Erythroblast (primary cell): ENCODE data around the gene RBM20.
"Not testable (repeated sequence)": the region's sequence is repeated elsewhere in the genome, so short reads cannot be mapped to it uniquely, and the experiment has no call there.

ENCODE experiments used
- DNase-seq, 2 experiments: peaks; one replicate each; lab custom pipeline; 2025; lab: John Stamatoyannopoulos, UW
- GATA1 ChIP-seq: IDR thresholded peaks from 2 replicates; pipeline ENCODE4 v1.6.1; 2011; ENCODE audit warnings: low read depth, mild to moderate bottlenecking, control low read depth, low read length, moderate library complexity
- POLR2A ChIP-seq: IDR thresholded peaks from 2 replicates; pipeline ENCODE4 v1.6.1; 2011; ENCODE audit warnings: mild to moderate bottlenecking, low read length

The RBM20 gene

DNA sequence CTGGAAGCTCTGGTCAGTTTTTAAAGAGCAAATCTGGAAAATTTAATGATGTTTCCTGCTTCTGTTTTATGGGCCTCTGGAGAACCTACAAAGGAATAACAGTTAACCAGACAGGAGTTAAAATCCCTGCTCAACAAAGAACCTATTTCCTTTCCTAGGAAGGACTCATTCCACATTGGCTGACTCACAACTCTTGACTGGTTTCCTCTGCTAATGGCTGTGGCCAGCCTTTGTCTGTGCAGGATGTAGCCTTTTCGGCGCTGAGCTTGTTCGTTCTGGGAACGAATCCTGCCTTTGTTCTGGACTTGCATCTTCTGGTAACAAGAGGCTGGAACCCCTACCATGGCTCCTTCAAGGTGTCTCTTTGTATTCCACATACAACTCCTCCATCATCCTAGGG lies 114.8 kb downstream of the RBM20 start:
- DNase-seq, result no peak
- TF ChIP-seq POLR2A (no peak), GATA1 (no peak)

DNA sequence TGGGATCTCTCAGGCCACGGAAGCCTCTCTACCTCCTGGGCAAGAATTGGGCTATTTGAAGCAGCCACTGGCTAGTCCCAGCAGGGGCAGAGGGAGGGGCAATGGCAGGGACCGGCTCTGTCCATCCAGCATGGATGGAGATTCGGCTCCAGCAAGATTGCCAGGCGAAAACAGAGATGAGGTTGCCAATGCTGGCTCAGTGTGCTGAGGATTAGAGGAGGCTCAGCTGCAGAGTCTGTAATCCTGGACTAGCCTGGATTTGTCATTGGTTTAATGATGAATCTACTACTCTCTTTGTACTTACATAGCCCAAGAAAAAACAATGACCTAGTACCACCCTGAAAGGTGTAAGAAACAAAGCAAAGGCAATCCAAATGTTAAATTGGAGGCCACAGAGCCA lies 115.4 kb downstream of the RBM20 start:
- TF ChIP-seq POLR2A (no peak), GATA1 (no peak)
- no peak for DNase-seq

DNA sequence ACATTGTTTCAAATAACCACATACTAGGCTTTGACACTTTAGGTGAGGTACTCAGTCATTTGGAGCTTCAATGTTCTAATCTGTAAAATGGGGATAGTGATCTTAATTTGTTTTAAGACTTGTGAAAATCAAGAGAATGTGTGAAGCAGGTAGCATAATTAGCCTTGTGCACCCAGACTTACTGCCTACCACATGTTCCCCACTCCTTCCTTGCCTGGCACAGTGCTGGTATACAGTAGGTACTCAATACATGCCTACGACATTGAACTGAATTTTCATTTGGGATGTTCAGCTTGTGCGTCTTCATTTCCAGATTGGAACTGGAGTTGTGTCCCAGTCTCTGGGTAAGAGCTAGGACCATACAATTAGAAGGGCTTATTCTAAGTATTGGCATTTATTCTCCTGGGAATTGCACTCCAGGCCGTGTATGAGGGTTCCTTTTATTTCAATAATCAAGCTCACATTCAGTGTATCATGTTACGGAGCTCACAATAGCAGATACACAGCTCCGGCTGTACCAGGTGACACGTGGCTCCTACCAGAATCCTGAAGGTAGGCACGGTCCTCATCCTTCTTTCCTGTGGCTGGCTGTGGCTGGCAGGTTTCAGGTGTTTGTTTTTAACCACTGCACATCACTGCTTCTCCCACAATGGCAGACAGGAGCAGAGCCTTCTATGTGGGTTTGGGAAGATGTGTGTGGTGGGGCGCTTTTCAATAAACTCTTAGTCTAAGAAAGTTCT lies 118.1 kb downstream of the RBM20 start:
- no peak for DNase-seq

DNA sequence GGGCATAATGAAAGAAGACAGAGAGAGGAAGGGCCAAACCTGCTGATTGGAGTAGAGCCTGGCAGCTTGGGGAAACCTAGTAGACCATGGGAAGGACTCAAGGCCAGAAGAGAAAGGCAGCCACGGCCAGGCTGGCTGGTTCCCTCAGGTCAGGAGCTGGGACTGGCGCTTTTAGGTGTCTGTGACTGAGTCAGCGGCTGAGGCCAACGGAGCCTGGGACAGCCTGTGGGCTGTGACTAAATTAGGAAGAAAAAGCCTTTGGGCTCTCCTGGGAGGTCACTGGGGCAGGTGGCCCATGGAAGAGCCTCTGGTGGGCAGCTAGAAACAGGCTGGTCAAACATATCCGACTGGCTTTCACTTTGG lies 118.7 kb downstream of the RBM20 start:
- DNase-seq, result no peak
- TF ChIP-seq POLR2A, result no peak
- TF ChIP-seq GATA1, result no peak

More for the DNA sequence above, 118.1 kb downstream of the RBM20 start:
- TF ChIP-seq GATA1 (no peak), POLR2A (no peak)

DNA sequence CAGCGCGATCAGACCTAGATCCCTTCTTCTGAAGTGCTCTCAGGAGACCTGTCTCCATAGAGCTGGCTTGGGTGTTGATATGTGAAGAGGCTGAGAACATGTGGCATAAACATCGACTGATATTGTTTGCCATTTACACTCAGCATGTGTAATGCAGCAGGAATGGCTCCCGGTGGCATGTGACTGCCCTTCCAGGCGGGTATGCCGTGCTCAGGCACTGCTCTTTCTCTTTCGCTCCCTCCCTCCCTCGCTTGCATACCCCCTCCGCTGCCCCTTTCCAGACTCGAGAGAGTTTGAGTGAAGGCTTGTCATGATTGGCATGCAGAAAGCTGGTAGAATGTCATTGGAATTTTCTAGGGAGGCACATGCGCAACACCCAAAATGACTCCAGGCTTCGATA lies 120.2 kb downstream of the RBM20 start:
- TF ChIP-seq POLR2A (no peak), GATA1 (no peak)

DNA sequence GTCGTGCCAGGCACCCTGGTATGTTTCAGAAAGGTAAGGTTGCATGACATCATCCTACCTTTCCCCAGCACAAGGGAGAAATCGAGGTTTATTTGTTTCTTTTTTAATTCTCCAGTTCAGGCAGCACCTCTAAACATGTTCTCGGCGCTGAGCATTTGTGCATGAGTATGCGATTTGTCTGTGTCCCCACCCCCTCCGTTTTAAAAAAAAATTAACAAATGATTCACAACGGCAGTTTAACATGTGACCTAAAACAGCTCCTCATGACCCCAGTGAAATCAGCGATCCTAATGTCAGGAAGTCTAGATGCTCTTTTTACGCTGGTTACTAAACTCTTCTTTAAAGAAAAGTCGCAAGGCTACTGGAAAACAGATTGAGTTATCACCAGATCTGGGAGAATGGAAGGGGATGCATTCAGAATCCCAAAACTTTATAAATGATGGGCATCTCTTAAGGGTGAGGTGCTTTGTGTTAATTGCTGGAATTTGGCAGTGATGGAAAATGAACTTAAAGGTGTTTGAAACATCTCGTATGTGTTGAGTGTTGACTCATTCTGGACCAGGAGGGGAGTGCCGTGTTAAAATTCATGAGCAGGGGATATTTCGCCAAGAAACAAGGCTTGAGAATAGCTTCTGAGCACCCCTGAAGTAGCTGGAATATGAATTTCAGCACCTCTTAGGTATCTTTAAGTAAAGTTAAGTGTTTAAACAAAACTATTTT lies 120.8 kb downstream of the RBM20 start:
- DNase-seq, result no peak
- TF ChIP-seq POLR2A (no peak), GATA1 (no peak)

More for the DNA sequence above, 120.2 kb downstream of the RBM20 start:
- DNase-seq, result no peak

DNA sequence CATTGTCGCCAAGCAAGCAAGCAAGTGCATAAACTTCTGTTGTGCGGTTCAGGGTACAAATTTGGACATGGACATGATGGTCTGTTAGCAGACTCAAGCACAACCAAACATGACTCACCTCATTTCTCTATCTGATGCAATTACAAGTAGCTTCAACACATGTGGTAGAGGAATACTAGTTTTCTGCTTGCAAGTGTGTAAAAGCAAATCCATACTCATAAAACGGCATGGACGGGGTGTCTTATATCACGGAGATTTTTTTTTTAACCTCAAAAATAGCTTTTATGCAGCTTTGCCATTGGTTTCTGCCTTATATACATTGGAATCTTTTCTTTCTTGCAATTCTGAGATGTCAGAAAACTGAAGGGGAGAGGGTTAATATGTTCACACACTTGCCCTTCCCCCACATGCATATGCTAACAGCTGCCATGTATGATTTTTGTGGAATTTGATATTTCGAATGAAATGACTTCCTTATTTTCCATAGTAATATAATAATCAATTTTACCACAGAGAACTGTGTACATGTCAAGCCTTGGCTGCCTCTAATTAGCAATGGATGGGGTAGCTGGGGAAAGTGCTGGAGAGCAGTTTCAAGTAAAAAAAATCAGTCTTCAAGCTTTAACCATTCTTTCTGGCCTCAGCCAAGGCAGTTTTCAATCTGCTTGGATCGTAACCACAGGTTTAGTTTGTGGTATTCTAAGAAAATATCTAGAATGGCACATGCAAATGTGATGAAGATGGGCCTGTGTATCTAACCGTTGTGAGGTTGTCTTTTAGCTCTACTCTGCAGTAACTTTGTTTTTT lies 121.6 kb downstream of the RBM20 start:
- DNase-seq, result peak in 1 of 2 experiments; percentile 39
- TF ChIP-seq GATA1 (no peak), POLR2A (no peak)

DNA sequence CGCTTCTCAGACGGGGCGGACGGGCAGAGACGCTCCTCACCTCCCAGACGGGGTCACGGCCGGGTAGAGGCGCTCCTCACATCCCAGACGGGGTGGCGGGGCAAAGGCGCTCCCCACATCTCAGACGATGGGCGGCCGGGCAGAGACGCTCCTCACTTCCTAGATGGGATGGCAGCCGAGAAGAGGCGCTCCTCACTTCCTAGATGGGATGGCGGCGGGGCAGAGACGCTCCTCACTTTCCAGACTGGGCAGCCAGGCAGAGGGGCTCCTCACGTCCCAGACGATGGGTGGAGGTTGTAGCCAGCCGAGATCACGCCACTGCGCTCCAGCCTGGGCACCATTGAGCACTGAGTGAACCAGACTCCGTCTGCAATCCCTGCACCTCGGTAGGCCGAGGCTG lies 123.5 kb downstream of the RBM20 start:
- not testable (repeated sequence) for DNase-seq

DNA sequence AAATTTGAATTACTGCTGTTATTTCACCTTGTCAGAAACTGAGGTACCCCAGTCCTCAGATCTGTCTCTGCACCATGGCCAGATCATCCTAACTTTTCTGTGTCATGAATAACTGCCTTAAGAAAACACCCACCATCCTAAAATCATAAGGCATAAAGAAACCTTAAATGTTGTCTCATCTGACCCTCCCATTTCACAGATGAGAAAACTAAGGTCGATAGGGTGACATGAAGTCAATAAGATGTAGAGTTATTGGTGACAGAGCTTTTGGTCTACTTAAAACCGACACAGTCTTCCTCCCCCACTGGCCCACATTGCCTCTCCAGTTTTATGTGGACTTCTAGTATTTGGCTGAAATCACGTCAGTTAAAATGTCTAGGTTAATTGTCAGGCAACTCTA lies 126.1 kb downstream of the RBM20 start:
- no peak for DNase-seq
- TF ChIP-seq GATA1 (no peak), POLR2A (no peak)

DNA sequence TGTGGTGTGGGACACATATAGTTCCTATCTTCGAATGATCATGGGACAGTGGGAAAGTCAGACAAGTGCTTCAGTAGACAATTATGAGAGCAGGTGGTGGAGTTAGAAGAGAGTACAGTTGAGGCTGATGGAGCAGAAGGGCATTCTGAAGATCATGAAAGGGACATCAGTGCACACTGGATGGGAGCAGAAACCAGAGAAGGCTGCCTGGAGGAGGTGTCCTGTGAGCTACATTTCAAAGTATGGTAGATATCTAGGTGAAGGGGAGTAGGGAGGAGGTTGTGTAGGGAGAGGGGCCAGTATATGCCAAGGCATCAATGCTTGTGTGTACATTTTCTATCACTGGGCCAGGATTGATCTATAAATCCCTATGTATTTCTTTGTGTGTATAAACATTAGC lies 127.3 kb downstream of the RBM20 start:
- no peak for DNase-seq
- no peak for TF ChIP-seq POLR2A
- no peak for TF ChIP-seq GATA1

DNA sequence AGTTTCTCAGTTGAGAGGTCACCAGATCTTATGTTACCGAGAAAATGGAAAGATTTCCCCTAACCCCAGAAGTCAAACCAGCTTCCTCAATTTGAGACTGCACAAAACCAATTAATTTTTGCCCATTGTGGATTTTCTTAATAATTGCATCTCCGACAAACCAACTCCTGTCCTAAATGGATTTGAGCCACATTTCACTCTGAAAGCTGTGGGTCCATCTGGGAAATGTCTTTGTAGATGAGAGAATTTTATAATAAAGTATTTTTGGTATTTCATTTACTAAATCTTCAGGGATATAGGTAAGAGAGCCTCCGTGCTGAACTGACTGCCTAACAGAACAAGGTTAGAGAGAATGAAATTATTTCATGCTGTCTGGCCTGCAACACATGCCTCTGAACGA lies 127.9 kb downstream of the RBM20 start:
- DNase-seq, result no peak
- TF ChIP-seq GATA1 (no peak), POLR2A (no peak)

DNA sequence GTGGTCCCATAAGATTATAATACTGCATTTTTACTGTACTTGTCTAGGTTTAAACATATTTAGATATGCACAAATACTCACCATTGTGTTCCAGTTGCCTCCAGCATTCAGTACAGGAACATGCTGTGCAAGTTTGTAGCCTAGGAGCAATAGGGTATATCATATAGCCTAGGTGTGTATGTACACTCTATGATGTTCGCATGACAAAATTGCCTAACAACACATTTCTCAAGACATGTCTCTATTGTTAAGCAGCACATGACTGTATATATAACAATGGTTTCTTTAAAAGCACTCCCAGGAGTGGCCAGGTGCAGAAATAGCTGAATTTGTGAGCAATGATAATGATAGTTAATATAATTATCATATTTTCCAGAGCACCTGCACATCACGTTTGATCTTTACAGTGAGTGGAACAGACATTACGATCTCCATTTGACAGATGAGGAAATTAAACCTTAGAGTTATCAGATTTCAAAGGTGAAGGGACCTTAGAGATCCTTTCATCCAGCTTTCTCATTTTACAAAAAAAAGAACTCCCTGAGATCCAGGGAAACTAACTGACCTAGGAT lies 128.4 kb downstream of the RBM20 start:
- no peak for DNase-seq
- TF ChIP-seq GATA1 (no peak), POLR2A (no peak)

DNA sequence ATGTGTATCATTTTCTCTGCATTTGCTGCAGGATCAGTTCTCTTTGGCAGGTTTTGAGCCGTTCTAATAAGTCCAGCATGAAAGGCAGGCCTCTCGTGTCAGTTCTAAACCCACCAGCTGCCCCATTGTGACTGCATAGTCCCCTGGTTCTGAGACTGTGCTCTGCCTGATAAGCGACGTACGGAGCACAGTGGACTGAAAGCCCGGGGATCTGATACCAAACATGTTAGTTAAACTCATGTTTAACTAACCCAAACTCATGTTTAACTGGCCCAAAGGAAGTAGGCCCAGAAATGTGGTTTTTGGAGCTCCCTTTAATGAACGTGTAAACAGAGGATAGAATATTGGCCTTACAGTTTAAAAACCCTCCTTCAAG lies 129.5 kb downstream of the RBM20 start:
- TF ChIP-seq POLR2A, result no peak
- no peak for TF ChIP-seq GATA1
- peak in 1 of 2 experiments; percentile 17 for DNase-seq
